HG03558 (cell line): Measurements from ENCODE around the gene ZFP91.

Source experiments
- ATAC-seq: cut with Tn5 transposase; IDR thresholded peaks from one replicate; pipeline ENCODE4 v1.9.1; 2021; ENCODE audit warnings: moderate number of reproducible peaks; ENCODE audit not compliant: unreplicated experiment; ENCODE audit errors: extremely low read depth

The ZFP91 gene

DNA sequence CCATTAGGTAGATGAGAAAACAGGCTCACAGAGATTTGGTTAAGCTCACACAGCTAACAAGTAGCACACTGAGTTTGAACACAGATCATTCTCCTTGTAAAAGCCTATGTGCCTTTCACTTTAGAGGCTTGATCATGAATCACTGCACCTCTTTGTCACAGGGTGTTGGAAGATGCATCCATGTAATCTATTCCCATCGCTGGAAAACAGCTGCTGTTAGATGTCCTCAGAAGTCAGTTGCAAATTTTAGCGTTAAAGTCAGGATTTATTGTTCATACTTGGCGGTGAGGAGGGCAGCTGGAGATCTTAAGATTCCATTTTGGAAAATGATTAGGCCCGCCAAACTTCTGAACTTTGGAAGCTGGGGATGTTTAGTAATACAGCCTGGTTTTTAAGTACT is 46.2 kb downstream of the ZFP91 start:
- no peak for ATAC-seq

- no peak for ATAC-seq
Observed at GRCh38 chr11:58625826-58626460, 47.1 kb downstream of the ZFP91 start.

- no peak for ATAC-seq
Observed at GRCh38 chr11:58626934-58627483, 48.1 kb downstream of the ZFP91 start.

DNA sequence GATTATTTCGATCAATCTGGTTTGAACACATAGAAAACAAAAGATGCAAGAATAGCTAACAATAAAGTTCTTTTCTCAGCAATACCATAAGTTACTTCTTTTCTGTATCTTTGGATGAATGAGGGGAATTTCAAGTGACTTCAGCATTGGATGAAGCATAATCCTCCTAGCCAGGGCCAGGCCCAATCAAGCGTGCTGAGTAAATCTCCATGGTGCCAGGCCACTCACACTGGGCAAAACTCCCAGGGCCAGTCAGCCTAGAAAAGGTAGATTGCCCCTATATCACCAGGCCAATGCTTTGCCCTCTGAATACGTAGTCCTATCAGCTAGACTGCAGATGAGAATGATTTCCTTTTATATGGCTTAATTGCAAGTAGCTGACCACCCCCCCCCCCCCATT is 49.6 kb downstream of the ZFP91 start:
- ATAC-seq: no peak

DNA sequence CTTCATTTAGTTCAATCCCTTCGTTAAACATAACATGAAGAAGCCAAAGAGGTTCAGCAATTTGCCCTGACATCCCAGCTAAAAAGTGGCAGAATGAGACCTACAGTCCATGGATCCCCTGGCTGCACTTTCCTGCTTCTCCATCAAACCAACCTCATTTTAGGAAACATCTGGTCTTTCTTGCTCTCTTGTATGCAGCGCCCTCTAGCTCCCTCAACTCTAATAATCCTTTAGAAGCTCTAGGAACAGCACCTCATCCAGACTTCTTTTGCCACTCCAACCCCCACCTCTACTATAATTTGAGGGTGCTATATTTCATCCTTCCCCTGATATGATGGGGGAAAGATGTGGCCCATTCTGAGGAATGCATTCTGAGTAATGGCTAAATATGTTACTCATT is 51.0 kb downstream of the ZFP91 start:
- no peak for ATAC-seq

- ATAC-seq: no peak
Observed at GRCh38 chr11:58631378-58631777, 52.5 kb downstream of the ZFP91 start.

DNA sequence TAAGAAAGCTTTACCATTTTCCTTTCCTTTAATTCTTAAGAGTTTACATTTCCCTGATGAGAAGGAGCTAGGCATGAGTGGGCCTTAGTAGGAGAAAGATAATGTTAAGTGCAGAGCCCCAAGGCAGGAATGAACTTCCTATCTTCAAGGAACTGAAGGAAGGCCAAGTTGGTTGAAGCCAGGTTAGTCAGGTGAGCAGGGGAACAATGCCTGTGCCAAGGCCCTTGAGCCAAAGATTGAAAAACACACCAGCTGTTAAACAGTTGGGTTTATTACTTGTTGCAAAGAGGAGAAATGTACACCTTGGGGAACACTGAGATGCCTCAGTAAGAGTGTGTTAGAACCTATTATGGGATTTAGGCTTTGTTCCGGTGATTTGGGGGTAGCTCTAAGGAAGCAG is 53.6 kb downstream of the ZFP91 start:
- no peak for ATAC-seq

GRCh38 chr11:58636587-58636986 is 57.7 kb downstream of the ZFP91 start:
- no peak for ATAC-seq

DNA sequence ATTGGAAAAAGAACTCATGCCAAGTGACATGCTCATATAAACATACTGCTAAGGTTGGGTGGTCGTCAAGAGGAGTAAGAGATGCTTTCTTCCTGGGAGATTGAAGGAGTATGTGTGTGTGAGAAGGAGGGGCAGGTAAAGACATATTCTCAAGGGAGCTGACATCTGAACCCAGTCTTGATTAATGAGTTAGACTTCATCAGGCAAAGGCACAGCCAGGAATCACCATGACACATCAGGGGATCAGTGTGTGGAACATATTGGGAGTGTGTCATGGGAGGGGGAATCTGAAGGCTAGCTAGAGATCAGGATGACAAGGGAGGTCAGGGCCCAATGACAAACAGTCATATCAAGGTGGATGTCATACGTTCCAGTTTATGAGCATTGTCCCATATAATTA is 58.5 kb downstream of the ZFP91 start:
- ATAC-seq: no peak

- no peak for ATAC-seq
Observed at GRCh38 chr11:58639103-58639502, 60.2 kb downstream of the ZFP91 start.

GRCh38 chr11:58639669-58640068 is 60.8 kb downstream of the ZFP91 start:
- ATAC-seq: no peak

- no peak for ATAC-seq
Observed at GRCh38 chr11:58640386-58641023, 61.6 kb downstream of the ZFP91 start.

DNA sequence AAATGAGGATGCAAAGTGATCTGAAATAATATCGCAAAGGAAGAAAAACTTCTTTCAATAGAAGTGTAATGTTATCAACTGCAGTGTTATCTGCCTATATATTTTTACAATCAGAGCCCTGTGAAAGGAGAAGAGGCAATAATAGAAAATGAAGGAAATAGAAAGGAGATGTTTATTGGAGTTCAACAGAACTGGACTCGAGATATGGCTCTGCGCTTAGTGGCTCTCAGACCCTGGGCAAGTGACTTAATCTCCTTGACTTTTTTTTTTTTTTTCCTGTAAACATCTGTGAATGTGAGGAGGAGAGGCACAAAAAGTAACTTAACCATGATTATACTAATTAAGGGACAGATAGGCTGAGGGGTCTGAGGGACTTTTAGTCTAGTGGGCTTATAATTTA is 62.5 kb downstream of the ZFP91 start:
- ATAC-seq: no peak

GRCh38 chr11:58641803-58642581 is 63.1 kb downstream of the ZFP91 start:
- no peak for ATAC-seq

DNA sequence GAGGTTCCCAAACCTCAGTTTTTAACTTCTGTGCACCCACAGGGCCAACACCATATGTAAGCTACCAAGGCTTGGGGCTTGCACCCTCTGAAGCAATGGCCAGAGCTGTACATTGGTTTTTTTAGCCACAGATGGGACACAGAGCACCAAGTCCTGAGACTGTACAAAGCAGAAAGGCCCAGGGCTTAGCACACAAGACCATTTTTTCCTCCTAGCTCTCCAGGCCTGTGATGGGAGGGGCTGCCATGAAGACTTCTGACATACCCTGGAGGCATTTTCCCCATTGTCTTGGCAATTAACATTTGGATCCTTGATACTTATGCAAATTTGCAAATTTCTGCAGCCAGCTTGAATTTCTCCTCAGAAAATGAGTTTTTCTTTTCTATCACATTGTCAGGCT is 67.0 kb downstream of the ZFP91 start:
- no peak for ATAC-seq

GRCh38 chr11:58647141-58647699 is 68.4 kb downstream of the ZFP91 start:
- ATAC-seq: peak; percentile 82

- no peak for ATAC-seq
Observed at GRCh38 chr11:58647866-58648265, 69.0 kb downstream of the ZFP91 start.

- ATAC-seq: no peak
Observed at GRCh38 chr11:58649623-58650022, 70.8 kb downstream of the ZFP91 start.

- no peak for ATAC-seq
Observed at GRCh38 chr11:58650496-58650895, 71.6 kb downstream of the ZFP91 start.

- ATAC-seq: no peak
Observed at GRCh38 chr11:58652726-58653280, 73.9 kb downstream of the ZFP91 start.
